ENCODE data around the gene C11orf91.
"Not testable (repeated sequence)": the region's sequence is repeated elsewhere in the genome, so short reads cannot be mapped to it uniquely, and the experiment has no call there.

C11orf91 gene

GRCh38 chr11:33695051-33695566 lies 5.5 kb downstream of the C11orf91 start:
- DNase-seq: peak in 1 of 2 experiments; percentile 32

- no peak for DNase-seq
These were observed 6.1 kb downstream of the C11orf91 start for GRCh38 chr11:33694346-33695050.

GRCh38 chr11:33692541-33692940 lies 8.1 kb downstream of the C11orf91 start:
- no peak for DNase-seq

- DNase-seq: peak in 1 of 2 experiments; percentile 22
These were observed 8.6 kb downstream of the C11orf91 start for GRCh38 chr11:33692013-33692504.

- DNase-seq: no peak
These were observed 9.4 kb downstream of the C11orf91 start for GRCh38 chr11:33691066-33691864.

- no peak for DNase-seq
These were observed 10.1 kb downstream of the C11orf91 start for GRCh38 chr11:33690290-33691065.

- DNase-seq: no peak
These were observed 11.1 kb downstream of the C11orf91 start for GRCh38 chr11:33689501-33689900.

GRCh38 chr11:33689085-33689484 lies 11.5 kb downstream of the C11orf91 start:
- no peak for DNase-seq

- DNase-seq: peak; percentile 40 to 48
These were observed 12.7 kb downstream of the C11orf91 start for GRCh38 chr11:33687733-33688479.

GRCh38 chr11:33685082-33685481 lies 15.5 kb downstream of the C11orf91 start:
- DNase-seq: no peak

- no peak for DNase-seq
These were observed 16.5 kb downstream of the C11orf91 start for GRCh38 chr11:33684003-33684706.

- peak in 1 of 2 experiments; percentile 3 for DNase-seq
These were observed 18.2 kb downstream of the C11orf91 start for GRCh38 chr11:33682446-33682845.

GRCh38 chr11:33682019-33682418 lies 18.6 kb downstream of the C11orf91 start:
- DNase-seq: no peak

- not testable (repeated sequence) for DNase-seq
These were observed 22.0 kb downstream of the C11orf91 start for GRCh38 chr11:33678616-33679015.

GRCh38 chr11:33674035-33674814 lies 26.4 kb downstream of the C11orf91 start:
- no peak for DNase-seq

GRCh38 chr11:33672273-33672672 lies 28.4 kb downstream of the C11orf91 start:
- DNase-seq: no peak

GRCh38 chr11:33670250-33671011 lies 30.2 kb downstream of the C11orf91 start:
- DNase-seq: no peak

- DNase-seq: no peak
These were observed 30.9 kb downstream of the C11orf91 start for GRCh38 chr11:33669598-33670249.

GRCh38 chr11:33668951-33669596 lies 31.6 kb downstream of the C11orf91 start:
- DNase-seq: no peak
